SK-N-SH (cell line): Measurements from ENCODE around the gene MARCHF10. TPM values are rescaled to one million over a fixed set of nuclear protein-coding genes. Genes with fewer than 3 reads are reported as not detected.

Experiments
- CTCF ChIA-PET: fragments of 300-600, 350-600 bp; formaldehyde crosslinking; extraction: SDS; loops from one replicate; lab custom pipeline; 2021; lab: Yijun Ruan, JAX
- POLR2A ChIA-PET: fragments of 350-600 bp; sonication (Branson Sonifier 250); formaldehyde crosslinking; extraction: SDS; loops from one replicate; lab custom pipeline; 2020; ENCODE audit warnings: antibody characterized with exemption, inconsistent platforms; lab: Yijun Ruan, JAX
- DNase-seq: peaks from one replicate; pipeline ENCODE4 v3.0.0; 2012
- H2AFZ ChIP-seq: fragments of 200-600 bp; sonication (generic); 2 replicates; pipeline ENCODE4 v1.8.1; 2016; ENCODE audit warnings: antibody characterized with exemption, mild to moderate bottlenecking, low read depth
- H3F3A ChIP-seq: fragments of 200-600 bp; sonication (generic); replicated peaks from 2 replicates; pipeline ENCODE3; 2016; ENCODE audit warnings: antibody characterized with exemption, mild to moderate bottlenecking; ENCODE audit not compliant: insufficient read depth
- H3K27ac ChIP-seq, 2 experiments: fragments of 200-500 bp in 1 of 2; fragments of 200-600 bp in 1 of 2; sonication (Bioruptor generic) in 1 of 2; sonication (generic), shearing (Covaris generic) in 1 of 2; 2 replicates each; pipeline versions ENCODE4 v1.5.1 to v1.6.1; 2014 to 2016; ENCODE audit warnings: low read depth in 2 of 2, inconsistent platforms in 1 of 2, low read length in 1 of 2, mild to moderate bottlenecking in 1 of 2, mixed read lengths in 1 of 2
- H3K27me3 ChIP-seq: fragments of 200-600 bp; sonication (generic), shearing (Covaris generic); 2 replicates; pipeline ENCODE4 v1.6.1; 2016; ENCODE audit warnings: mixed run types; ENCODE audit not compliant: insufficient read depth
- H3K36me3 ChIP-seq, 2 experiments: fragments of 200-500 bp in 1 of 2; fragments of 200-600 bp in 1 of 2; sonication (Bioruptor generic) in 1 of 2; sonication (generic) in 1 of 2; replicated peaks in 1 of 2; 2 replicates each; pipeline versions ENCODE3 to v1.5.1; 2014 to 2016; ENCODE audit warnings: low read length in 1 of 2, mild to moderate bottlenecking in 1 of 2; ENCODE audit not compliant: insufficient read depth in 2 of 2, control insufficient read depth in 1 of 2
- H3K4me1 ChIP-seq, 2 experiments: fragments of 200-500 bp in 1 of 2; fragments of 200-600 bp in 1 of 2; sonication (Bioruptor generic) in 1 of 2; sonication (generic), shearing (Covaris generic) in 1 of 2; 2 replicates each; pipeline versions ENCODE4 v1.5.1 to v1.6.1; 2014 to 2016; ENCODE audit warnings: low read depth in 1 of 2, low read length in 1 of 2, mixed run types in 1 of 2; ENCODE audit not compliant: insufficient read depth in 2 of 2, control insufficient read depth in 1 of 2
- H3K4me2 ChIP-seq: fragments of 200-600 bp; sonication (generic), shearing (Covaris generic); 2 replicates; pipeline ENCODE4 v1.6.1; 2017; ENCODE audit warnings: mixed run types
- H3K4me3 ChIP-seq, 2 experiments: fragments of 200-500 bp in 1 of 2; fragments of 200-600 bp in 1 of 2; sonication (Bioruptor generic) in 1 of 2; sonication (generic), shearing (Covaris generic) in 1 of 2; 2 replicates each; pipeline versions ENCODE4 v1.5.1 to v1.8.1; 2014 to 2016; ENCODE audit warnings: low read depth in 2 of 2, inconsistent platforms in 1 of 2, low read length in 1 of 2, mild to moderate bottlenecking in 1 of 2, mixed read lengths in 1 of 2, moderate library complexity in 1 of 2
- H3K79me2 ChIP-seq: fragments of 200-600 bp; sonication (generic); 2 replicates; pipeline ENCODE4 v1.8.1; 2017; ENCODE audit warnings: mild to moderate bottlenecking; ENCODE audit not compliant: insufficient read depth
- H3K9ac ChIP-seq: fragments of 200-600 bp; sonication (generic); 2 replicates; pipeline ENCODE4 v1.6.1; 2017; ENCODE audit warnings: mixed run types
- H3K9me2 ChIP-seq: fragments of 200-600 bp; sonication (generic); 2 replicates; pipeline ENCODE4 v1.6.1; 2017; ENCODE audit warnings: mixed run types
- H3K9me3 ChIP-seq: fragments of 200-600 bp; sonication (generic); 2 replicates; pipeline ENCODE4 v1.6.1; 2017; ENCODE audit warnings: mixed run types, mild to moderate bottlenecking, moderate library complexity
- H4K20me1 ChIP-seq: fragments of 200-600 bp; sonication (generic); 2 replicates; pipeline ENCODE4 v1.6.1; 2017; ENCODE audit warnings: mild to moderate bottlenecking, mixed run types; ENCODE audit not compliant: insufficient read depth
- EZH2phosphoT487 ChIP-seq: fragments of 200-600 bp; sonication (generic); IDR thresholded peaks from 2 replicates; pipeline ENCODE4 v1.6.1; 2017; ENCODE audit warnings: low read depth, mixed run types, mild to moderate bottlenecking, antibody characterized with exemption, moderate library complexity, borderline replicate concordance
- FOXJ3 ChIP-seq: sonication (generic); formaldehyde crosslinking; IDR thresholded peaks from 2 replicates; pipeline ENCODE4 v1.5.1; 2020; ENCODE audit warnings: mild to moderate bottlenecking, missing genetic modification reagents
- MXI1 ChIP-seq: IDR thresholded peaks from 2 replicates; pipeline ENCODE4 v1.6.1; 2012; ENCODE audit warnings: mild to moderate bottlenecking, low read depth, low read length, improper control_type of control experiment
- NFIC ChIP-seq: IDR thresholded peaks from 2 replicates; pipeline ENCODE4 v1.4.0; 2012; ENCODE audit warnings: borderline replicate concordance
- PBX3 ChIP-seq: IDR thresholded peaks from 2 replicates; pipeline ENCODE4; 2012
- POLR2AphosphoS5 ChIP-seq: IDR thresholded peaks from 2 replicates; pipeline ENCODE4 v1.6.1; 2012; ENCODE audit warnings: low read depth, low read length
- RXRA ChIP-seq: IDR thresholded peaks from 2 replicates; pipeline ENCODE4 v1.4.0; 2012; ENCODE audit warnings: low read depth, mild to moderate bottlenecking, borderline replicate concordance
- ZBTB33 ChIP-seq: IDR thresholded peaks from 2 replicates; pipeline ENCODE4 v1.4.0; 2012; ENCODE audit warnings: low read depth, borderline replicate concordance
- WGBS: methylation state at CpG from one replicate; pipeline ENCODE4 v1.1.6; 2017; ENCODE audit warnings: low lambda C conversion rate; 5-methylcytosine and 5-hydroxymethylcytosine counted together
- polyA plus RNA-seq, 3 experiments: library from polyadenylated mRNA; depleted of rRNA; stranded (reverse); fragments of >200 nt; gene quantifications; 2 replicates each; pipeline ENCODE4 v1.2.3, GENCODE V29; 2012

The MARCHF10 gene
- polyA plus RNA-seq, 1 of the 3 experiments (the other 2 are of a cell fraction) = 0.16 TPM

- CTCF ChIA-PET = interaction anchor here (0.7 to 8.6 kb wide), 26 partner anchors 10 to 944 kb away, joined by 3 to 67 read pairs (median 5); no protein-coding TSS in a partner anchor
- Histone ChIP-seq H3F3A (peaks cover 21% of the 10 kb centered on the region), H3K27ac (peak overlapping the region in 1 of 2 experiments; percentile 16; a peak in 1 of 4 replicates), H3K9me2 (no peaks in the 10 kb centered on the region), H3K9me3 (no peaks in the 10 kb centered on the region), H4K20me1 (peaks cover 13% of the 10 kb centered on the region), H3K36me3 (peaks cover 62 to 64% of the 10 kb centered on the region in 2 experiments), H3K4me2 (no peak overlapping the region), H2AFZ (no peak overlapping the region), H3K4me1 (peaks cover 0 to 20% of the 10 kb centered on the region in 2 experiments; a peak in 1 of 4 replicates), H3K4me3 (no peak overlapping the region), H3K79me2 (peaks cover 37% of the 10 kb centered on the region; the same call in 1 of the 2 replicates), H3K9ac (no peak overlapping the region), H3K27me3 (no peaks in the 10 kb centered on the region)
- TF ChIP-seq ZBTB33 (no peak), EZH2phosphoT487 (no peak), MXI1 (no peak), FOXJ3 (CRISPR knock-in tag) (no peak), POLR2AphosphoS5 (no peak), NFIC (peak; percentile 67), RXRA (no peak)
- peak; percentile 62 for DNase-seq
- 68% methylated on average over 8 of the region's 14 CpGs for WGBS
- POLR2A ChIA-PET = interaction anchor here (0.9 kb wide), 1 partner anchor 45 kb away, joined by 3 read pairs; no protein-coding TSS in a partner anchor
Observed at GRCh38 chr17:62671553-62671952, 136.6 kb downstream of the MARCHF10 start.

GRCh38 chr17:62670202-62670821, 137.8 kb downstream of the MARCHF10 start:
- H2AFZ ChIP-seq = no peak overlapping the region
- H3K9ac ChIP-seq = no peak overlapping the region
- peaks cover 59 to 60% of the 10 kb centered on the region in 2 experiments for H3K36me3 ChIP-seq
- H3F3A ChIP-seq = peaks cover 21% of the 10 kb centered on the region
- H3K9me2 ChIP-seq = no peaks in the 10 kb centered on the region
- H3K4me2 ChIP-seq = no peak overlapping the region
- H3K79me2 ChIP-seq = peaks cover 48% of the 10 kb centered on the region; the same call in 1 of the 2 replicates
- ChIA-PET POLR2A (no interaction called here), CTCF (interaction anchor here (1.0 to 8.6 kb wide), 4 partner anchors 10 to 736 kb away, joined by 6 to 67 read pairs (median 30); no protein-coding TSS in a partner anchor)
- WGBS = 94% methylated on average over 24 of the region's 24 CpGs
- peaks cover 0 to 20% of the 10 kb centered on the region in 2 experiments; a peak in 1 of 4 replicates for H3K4me1 ChIP-seq
- peaks cover 24% of the 10 kb centered on the region for H4K20me1 ChIP-seq
- H3K27me3 ChIP-seq = no peaks in the 10 kb centered on the region
- no peaks in the 10 kb centered on the region for H3K9me3 ChIP-seq
- peak; percentile 43 for DNase-seq
- TF ChIP-seq ZBTB33 (no peak), PBX3 (peak; percentile 61)
- H3K4me3 ChIP-seq = no peak overlapping the region
- H3K27ac ChIP-seq = no peak overlapping the region
